GM12878 (cell line): Measurements from ENCODE around the gene ZBTB18. TPM values are rescaled to one million over a fixed set of nuclear protein-coding genes. Genes with fewer than 3 reads are reported as not detected.

Experiments
- CBFB ChIP-seq: IDR thresholded peaks from 2 replicates; pipeline ENCODE4 v1.6.1; 2016; ENCODE audit warnings: antibody characterized with exemption, low read depth
- FOXM1 ChIP-seq: IDR thresholded peaks from 2 replicates; pipeline ENCODE4 v1.6.1; 2012; ENCODE audit warnings: low read depth, mild to moderate bottlenecking, inconsistent platforms, low read length, moderate library complexity
- GABPA ChIP-seq: IDR thresholded peaks from 2 replicates; pipeline ENCODE4 v1.6.1; 2014; ENCODE audit warnings: antibody characterized with exemption, low read depth, mild to moderate bottlenecking, inconsistent platforms
- HCFC1 ChIP-seq: fragments of 150-350 bp; IDR thresholded peaks from 2 replicates; pipeline ENCODE4 v1.6.1; 2014; ENCODE audit warnings: low read length
- IRF4 ChIP-seq: IDR thresholded peaks from 2 replicates; pipeline ENCODE4 v1.6.1; 2011; ENCODE audit warnings: low read depth, low read length
- polyA plus RNA-seq, 11 experiments: library from polyadenylated mRNA; depleted of rRNA in 4 of 11; unstranded in 6 of 11; stranded (reverse) in 5 of 11; fragments of >200 nt; fragmentation: Nextera tagmentation in 4 of 11; fragmentation: Illumina TruSeq in 1 of 11; extraction: Ambion mirVana in 4 of 11; extraction: Trizol in 1 of 11; gene quantifications; 1 replicate in 1 of 11; 2 replicates in 10 of 11; pipeline versions ENCODE4 v1.2.1 to v1.2.3, GENCODE V29; 2011 to 2016; ENCODE audit warnings: inconsistent platforms in 2 of 11, missing spikeins in 2 of 11, low read depth in 1 of 11
- total RNA-seq, 4 experiments: library from RNA; depleted of rRNA in 3 of 4; stranded (reverse); fragments of >200 nt in 3 of 4; fragmentation: Illumina TruSeq in 1 of 4; extraction: Trizol in 1 of 4; gene quantifications; 2 replicates each; pipeline versions ENCODE4 v1.2.1 to v1.2.3, GENCODE V29; 2013 to 2021
- TF ChIP-seq, protein P1 (sequence below): fragments of 150-350 bp; IDR thresholded peaks from 2 replicates; pipeline ENCODE4 v1.6.1; 2016; ENCODE audit warnings: low read depth, low read length
- TF ChIP-seq, protein P2 (sequence below): fragments of 150-350 bp; IDR thresholded peaks from 2 replicates; pipeline ENCODE4 v1.6.1; 2014; ENCODE audit warnings: mild to moderate bottlenecking, low read depth, low read length
- TF ChIP-seq, protein P3 (sequence below): IDR thresholded peaks from 2 replicates; pipeline ENCODE4 v1.6.1; 2012; ENCODE audit warnings: mild to moderate bottlenecking, low read depth, low read length
- TF ChIP-seq, protein P4 (sequence below): fragments of 450-650 bp; IDR thresholded peaks from 2 replicates; pipeline ENCODE4 v1.6.1; 2017; ENCODE audit warnings: low read depth, mild to moderate bottlenecking, moderate library complexity
- TF ChIP-seq, protein P5 (sequence below): fragments of 450-650 bp; IDR thresholded peaks from 2 replicates; pipeline ENCODE4 v1.6.1; 2017; ENCODE audit warnings: mild to moderate bottlenecking, low read depth, inconsistent platforms; ENCODE audit not compliant: poor library complexity, severe bottlenecking

The ZBTB18 gene
- total and polyA plus RNA-seq, 10 of the 15 experiments (the other 5 are each of a cell fraction or from before 2014, with no cell fraction given), result 0.27 to 8.6 (median 6.1) TPM

DNA sequence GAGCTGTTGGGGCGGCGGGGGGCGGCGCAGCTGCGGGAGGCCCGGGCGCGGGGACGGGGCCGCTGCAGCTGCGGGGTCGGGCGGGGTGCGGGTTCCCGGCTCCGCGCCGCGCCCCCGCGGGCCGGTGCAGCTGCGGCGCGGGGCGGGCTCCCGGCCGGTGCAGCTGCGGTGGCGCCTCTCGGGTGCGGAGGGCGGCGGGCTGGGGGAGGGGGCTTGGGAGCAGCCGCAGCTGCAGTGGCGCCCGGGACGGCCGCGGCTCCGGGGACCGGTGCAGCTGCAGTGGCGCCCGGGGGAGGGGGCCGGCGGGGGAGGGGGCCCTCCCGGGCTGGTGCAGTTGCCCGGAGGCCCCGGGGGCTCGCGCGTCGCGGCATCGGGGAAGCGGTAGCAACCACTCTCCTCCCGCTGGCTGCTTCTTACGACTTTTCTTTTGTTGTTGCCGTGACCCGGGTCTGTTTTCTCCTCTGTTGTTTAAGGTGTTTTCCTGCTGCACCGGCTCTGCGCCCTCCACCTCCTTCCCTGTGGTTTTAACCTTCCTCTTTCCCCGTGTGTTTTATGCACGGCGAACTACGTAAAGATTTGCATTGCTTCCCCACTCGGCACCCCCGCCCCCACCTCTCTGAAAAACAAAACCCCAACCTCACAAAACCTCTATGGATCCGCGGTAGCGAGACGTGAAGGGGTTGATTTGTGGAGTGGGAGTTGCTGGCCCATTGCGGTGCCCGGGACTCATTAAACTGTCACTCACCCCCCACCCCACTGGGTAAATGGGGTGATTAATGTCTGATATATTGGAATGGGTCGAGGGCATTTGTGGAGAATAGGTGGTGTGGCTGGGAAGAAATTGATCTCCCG is 1.7 kb upstream of the ZBTB18 start (continued):
- TF ChIP-seq, protein P1, sequence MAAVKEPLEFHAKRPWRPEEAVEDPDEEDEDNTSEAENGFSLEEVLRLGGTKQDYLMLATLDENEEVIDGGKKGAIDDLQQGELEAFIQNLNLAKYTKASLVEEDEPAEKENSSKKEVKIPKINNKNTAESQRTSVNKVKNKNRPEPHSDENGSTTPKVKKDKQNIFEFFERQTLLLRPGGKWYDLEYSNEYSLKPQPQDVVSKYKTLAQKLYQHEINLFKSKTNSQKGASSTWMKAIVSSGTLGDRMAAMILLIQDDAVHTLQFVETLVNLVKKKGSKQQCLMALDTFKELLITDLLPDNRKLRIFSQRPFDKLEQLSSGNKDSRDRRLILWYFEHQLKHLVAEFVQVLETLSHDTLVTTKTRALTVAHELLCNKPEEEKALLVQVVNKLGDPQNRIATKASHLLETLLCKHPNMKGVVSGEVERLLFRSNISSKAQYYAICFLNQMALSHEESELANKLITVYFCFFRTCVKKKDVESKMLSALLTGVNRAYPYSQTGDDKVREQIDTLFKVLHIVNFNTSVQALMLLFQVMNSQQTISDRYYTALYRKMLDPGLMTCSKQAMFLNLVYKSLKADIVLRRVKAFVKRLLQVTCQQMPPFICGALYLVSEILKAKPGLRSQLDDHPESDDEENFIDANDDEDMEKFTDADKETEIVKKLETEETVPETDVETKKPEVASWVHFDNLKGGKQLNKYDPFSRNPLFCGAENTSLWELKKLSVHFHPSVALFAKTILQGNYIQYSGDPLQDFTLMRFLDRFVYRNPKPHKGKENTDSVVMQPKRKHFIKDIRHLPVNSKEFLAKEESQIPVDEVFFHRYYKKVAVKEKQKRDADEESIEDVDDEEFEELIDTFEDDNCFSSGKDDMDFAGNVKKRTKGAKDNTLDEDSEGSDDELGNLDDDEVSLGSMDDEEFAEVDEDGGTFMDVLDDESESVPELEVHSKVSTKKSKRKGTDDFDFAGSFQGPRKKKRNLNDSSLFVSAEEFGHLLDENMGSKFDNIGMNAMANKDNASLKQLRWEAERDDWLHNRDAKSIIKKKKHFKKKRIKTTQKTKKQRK, result no peak
- TF ChIP-seq, protein P2, sequence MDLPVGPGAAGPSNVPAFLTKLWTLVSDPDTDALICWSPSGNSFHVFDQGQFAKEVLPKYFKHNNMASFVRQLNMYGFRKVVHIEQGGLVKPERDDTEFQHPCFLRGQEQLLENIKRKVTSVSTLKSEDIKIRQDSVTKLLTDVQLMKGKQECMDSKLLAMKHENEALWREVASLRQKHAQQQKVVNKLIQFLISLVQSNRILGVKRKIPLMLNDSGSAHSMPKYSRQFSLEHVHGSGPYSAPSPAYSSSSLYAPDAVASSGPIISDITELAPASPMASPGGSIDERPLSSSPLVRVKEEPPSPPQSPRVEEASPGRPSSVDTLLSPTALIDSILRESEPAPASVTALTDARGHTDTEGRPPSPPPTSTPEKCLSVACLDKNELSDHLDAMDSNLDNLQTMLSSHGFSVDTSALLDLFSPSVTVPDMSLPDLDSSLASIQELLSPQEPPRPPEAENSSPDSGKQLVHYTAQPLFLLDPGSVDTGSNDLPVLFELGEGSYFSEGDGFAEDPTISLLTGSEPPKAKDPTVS, result no peak
- TF ChIP-seq, protein P3, sequence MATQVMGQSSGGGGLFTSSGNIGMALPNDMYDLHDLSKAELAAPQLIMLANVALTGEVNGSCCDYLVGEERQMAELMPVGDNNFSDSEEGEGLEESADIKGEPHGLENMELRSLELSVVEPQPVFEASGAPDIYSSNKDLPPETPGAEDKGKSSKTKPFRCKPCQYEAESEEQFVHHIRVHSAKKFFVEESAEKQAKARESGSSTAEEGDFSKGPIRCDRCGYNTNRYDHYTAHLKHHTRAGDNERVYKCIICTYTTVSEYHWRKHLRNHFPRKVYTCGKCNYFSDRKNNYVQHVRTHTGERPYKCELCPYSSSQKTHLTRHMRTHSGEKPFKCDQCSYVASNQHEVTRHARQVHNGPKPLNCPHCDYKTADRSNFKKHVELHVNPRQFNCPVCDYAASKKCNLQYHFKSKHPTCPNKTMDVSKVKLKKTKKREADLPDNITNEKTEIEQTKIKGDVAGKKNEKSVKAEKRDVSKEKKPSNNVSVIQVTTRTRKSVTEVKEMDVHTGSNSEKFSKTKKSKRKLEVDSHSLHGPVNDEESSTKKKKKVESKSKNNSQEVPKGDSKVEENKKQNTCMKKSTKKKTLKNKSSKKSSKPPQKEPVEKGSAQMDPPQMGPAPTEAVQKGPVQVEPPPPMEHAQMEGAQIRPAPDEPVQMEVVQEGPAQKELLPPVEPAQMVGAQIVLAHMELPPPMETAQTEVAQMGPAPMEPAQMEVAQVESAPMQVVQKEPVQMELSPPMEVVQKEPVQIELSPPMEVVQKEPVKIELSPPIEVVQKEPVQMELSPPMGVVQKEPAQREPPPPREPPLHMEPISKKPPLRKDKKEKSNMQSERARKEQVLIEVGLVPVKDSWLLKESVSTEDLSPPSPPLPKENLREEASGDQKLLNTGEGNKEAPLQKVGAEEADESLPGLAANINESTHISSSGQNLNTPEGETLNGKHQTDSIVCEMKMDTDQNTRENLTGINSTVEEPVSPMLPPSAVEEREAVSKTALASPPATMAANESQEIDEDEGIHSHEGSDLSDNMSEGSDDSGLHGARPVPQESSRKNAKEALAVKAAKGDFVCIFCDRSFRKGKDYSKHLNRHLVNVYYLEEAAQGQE, result no peak
- TF ChIP-seq GABPA (no peak), FOXM1 (0 out of 2 replicates have a peak, but pooled peaks have one; percentile 17), HCFC1 (no peak), IRF4 (no peak), CBFB (peak; percentile 48; the same call in 1 of the 2 replicates)
- TF ChIP-seq, protein P4, sequence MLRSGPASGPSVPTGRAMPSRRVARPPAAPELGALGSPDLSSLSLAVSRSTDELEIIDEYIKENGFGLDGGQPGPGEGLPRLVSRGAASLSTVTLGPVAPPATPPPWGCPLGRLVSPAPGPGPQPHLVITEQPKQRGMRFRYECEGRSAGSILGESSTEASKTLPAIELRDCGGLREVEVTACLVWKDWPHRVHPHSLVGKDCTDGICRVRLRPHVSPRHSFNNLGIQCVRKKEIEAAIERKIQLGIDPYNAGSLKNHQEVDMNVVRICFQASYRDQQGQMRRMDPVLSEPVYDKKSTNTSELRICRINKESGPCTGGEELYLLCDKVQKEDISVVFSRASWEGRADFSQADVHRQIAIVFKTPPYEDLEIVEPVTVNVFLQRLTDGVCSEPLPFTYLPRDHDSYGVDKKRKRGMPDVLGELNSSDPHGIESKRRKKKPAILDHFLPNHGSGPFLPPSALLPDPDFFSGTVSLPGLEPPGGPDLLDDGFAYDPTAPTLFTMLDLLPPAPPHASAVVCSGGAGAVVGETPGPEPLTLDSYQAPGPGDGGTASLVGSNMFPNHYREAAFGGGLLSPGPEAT, result 0 out of 2 replicates have a peak, but pooled peaks have one; percentile 25
- TF ChIP-seq, protein P5, sequence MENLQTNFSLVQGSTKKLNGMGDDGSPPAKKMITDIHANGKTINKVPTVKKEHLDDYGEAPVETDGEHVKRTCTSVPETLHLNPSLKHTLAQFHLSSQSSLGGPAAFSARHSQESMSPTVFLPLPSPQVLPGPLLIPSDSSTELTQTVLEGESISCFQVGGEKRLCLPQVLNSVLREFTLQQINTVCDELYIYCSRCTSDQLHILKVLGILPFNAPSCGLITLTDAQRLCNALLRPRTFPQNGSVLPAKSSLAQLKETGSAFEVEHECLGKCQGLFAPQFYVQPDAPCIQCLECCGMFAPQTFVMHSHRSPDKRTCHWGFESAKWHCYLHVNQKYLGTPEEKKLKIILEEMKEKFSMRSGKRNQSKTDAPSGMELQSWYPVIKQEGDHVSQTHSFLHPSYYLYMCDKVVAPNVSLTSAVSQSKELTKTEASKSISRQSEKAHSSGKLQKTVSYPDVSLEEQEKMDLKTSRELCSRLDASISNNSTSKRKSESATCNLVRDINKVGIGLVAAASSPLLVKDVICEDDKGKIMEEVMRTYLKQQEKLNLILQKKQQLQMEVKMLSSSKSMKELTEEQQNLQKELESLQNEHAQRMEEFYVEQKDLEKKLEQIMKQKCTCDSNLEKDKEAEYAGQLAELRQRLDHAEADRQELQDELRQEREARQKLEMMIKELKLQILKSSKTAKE, result no peak
